Measurements from ENCODE around the gene GPC6.
A peak's percentile ranks its signal among the peaks of the same experiment; 100 is the strongest.

Gene GPC6

DNA sequence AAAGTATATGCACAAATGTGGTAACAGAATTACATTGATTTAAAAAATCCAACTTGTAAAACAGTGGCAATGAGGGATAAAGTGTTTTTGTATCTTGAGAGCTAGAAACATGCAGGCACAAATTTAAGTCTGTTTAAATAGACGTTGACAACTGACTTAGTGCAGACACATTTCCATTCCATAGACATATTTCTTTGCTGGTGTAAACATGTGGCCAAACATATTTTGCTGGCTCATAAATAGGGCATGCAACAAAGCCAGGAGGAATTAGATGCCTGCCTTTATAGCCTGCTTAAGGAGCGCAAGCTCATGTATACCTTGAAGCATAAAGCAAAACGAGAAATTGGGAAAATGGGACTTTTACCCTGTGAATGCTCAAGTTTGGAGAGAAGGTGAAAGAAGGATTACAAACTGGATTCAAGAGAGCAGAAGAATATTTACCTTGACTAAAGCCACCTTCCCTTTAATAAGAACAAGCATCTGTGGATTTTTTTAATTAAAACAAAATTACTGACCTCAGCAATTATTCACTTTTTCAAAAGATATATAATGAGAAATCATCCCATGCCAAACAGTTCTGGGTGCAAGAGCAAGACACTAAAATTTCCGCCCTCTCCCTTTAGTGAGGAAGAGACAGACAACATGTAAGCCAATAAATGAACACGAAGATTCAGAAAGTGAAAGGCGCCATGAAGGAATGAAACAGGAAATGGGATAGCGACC is 1181.9 kb downstream of the GPC6 start:
- DNase-seq: no peak

DNA sequence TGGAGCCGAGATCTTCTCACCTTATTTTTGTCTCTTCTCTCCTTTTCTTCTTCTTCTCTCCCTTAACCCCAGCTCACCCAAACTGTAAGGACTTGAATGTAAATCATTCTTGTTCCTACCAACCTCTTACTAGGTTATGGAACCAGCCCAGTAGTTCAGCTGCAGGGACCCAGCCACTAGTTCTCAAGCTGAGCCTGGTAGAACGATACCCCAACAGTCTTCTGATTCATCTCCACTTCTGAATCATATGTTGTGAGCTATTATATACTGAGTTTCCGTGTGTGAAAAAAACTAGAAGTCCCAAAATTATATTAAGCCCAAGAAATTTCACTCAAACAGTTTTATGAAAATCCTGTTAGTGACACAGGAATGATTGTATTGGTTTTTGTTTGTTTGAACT is 1185.1 kb downstream of the GPC6 start:
- peak in 1 of 2 donors; percentile 9 for DNase-seq

DNA sequence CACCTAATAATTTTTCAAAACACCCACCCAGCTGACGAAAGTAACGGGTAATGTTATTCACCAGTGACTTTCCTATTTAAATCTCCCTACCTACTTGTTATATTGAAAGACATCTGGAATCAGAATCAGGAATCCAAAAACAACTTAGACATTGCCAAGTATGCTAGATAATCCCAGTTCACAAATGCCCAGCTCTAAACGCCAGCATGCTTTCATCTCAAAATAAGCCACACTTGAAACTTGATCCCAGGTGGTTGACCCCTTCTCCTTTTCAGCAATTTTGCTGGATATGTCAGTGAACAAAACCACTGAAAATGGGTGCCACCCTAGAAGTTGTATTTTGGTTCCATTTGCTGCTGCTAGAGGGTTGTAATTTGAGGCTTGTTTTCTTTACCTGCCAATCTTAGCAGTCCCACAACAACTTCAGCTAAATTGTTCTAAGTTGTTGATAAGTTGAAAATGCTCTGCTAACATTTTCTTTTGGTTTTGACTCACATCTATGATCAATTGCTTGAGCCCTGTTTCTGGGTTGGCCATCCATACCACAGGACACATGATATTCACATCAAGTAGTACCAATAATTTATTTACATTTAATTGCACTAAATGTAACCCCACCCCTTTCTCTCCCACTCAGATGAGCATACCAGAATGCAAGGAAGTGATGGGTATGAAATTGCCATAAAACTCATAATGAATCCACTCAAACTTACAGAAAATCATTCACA is 1186.4 kb downstream of the GPC6 start:
- no peak for DNase-seq

DNA sequence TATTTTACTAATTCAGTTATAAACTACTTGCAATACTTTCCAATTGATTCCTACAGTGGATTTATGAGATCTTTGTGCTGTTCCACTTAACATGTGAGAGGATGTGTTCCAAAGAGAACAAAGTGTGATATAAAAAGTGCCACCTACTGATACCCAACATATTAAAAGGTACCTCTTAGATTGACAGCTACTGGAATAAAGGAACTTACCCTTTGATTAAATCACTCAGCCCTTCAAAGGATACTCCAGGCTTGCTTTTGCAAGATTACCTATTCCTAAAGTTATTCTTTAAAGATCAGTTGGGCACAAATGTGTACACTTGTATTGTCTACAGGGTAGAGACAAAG is 1187.0 kb downstream of the GPC6 start:
- DNase-seq: no peak

DNA sequence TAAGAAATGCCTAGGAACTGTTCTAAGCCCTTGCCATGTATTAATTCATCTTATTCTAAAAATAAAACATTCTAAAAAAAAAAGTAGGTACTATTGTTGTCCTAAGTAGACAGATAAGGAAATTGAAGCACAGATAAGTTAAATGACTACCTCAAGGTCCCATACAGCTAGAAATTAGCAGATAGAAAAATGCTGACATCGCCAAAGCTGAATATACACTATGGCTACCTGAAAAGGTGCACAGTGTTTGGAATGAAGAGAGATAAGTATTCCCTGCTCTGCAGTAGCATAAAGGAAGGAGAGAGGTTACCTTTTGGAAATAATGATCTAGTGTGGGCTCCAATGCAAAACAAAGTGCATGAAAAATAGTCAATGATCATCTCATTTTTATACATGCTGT is 1187.5 kb downstream of the GPC6 start:
- DNase-seq: no peak

DNA sequence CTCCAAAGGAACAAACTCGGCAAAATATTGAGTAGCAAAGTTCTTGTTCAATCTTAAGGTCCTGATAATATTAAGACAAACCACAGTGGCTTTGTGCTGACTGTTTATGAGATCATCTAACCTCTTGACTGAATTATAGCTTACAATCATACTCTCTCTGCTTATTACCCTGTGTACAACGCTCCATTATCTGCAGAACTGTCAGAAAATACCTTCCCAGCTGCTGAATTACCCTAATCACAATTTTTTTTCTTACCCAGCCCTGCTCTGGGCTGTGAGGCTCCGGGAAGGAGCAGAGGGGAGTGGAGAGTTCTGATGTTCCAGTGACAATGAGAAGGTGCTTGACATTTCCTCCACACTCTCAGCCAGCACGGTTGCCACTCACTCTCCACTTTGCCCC is 1188.1 kb downstream of the GPC6 start:
- DNase-seq: no peak

DNA sequence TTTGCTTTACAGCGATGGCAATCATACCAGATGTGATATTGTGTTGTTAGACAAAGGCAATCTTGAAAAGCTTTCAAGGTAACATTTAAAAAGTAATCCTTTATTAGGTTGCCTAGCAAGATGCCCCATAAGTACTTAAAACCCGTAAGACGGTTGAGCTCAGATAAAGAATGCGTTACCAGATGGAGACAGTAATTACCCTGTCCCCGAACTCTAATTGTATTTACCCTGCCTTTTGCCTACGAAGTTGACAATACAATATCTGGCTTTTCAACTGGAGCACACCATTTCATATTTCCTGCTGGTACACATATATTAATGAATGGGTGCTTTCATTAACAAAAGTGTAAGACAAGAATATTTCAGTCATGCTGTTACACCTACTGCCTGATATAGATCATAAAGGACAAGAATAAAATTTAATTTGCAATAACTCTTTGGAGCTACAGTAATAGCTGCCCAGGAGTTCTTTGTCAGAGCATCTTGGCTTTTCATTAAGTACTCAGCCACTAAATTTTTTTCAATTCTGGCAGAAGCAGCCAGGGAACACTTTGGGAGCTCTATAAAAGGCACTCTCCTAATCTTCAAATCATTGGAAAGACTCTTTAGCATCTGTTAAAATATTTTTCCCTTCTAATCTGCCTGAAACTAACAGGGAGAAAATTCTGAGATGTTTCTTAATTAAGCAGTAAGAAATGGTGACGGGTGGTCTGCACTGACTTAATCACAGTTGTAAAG is 1189.1 kb downstream of the GPC6 start:
- DNase-seq: no peak

DNA sequence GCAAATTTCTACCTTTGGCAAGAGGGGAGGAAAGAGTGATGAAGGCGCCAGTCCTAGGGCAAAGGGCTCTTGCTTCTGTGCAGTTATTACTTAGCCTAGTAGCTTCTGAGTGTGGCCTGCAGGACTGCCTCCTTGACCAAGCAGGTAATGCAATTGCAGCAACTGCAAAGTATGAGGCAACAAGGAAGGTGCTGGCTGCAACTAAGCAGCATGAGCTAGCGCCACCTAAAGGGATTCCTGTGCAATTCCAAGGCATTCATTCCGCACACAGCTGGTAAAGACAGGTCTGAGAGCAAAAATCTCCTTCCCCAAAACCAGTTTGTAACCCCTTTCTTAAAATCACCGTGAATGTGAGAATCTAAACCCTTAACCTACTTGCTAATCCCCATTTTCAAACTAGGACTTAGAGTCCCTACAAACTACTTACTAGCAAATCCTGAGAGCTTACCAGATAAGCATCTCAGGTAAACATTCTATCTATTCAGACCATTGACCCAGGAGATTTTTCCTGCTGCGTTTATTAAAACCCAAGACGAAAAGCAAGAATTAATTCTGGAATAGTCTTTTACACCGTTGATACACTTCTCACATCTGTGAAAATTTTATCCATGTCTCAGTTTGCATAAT is 1190.0 kb downstream of the GPC6 start:
- DNase-seq: no peak

DNA sequence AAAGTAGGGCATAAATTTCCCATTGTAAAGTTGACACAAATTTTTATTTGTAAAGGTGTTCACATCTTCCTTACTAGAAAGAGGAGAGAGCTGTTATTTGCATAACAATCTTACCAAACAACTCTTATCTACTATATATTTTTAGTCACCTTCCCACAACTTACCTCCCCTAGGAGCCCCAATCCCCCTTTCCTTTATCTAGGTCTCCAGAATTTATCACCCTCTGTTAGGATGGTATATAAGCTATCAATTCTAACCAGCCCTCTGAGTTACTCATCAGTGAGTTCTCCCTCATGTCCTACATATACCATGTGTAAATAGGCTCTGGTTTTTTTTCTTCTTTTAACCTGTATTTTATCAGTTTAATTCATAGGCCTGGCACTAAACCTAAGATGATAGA is 1190.7 kb downstream of the GPC6 start:
- DNase-seq: no peak

DNA sequence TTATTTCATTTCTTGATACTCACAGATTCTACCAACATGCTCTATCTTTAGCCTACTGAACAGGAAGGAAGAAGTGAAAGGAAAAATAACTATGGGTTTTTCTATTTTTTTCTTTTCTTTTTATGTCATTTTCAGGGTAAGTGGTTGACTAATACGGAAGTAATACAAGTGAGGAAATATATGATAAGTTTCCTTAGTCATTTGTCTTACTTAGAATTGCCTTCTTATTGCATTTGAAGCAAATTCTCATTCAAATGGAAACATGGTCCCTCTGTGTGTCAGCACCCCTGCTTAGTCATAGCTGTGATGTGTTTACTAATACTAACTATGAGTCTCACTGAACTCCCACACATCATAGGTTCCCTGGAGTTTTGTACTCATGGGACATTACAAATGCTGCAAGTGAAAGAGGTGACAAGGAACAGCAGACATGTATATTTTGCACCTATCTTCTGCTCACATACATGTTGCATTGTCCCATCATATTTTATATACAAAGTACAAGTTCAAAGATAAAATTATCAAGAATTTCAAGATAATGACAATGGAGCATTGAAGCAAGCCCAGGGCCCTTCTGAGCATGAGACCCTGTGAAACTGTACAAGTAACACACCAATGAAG is 1192.8 kb downstream of the GPC6 start:
- peak; percentile 22 to 47 for DNase-seq

DNA sequence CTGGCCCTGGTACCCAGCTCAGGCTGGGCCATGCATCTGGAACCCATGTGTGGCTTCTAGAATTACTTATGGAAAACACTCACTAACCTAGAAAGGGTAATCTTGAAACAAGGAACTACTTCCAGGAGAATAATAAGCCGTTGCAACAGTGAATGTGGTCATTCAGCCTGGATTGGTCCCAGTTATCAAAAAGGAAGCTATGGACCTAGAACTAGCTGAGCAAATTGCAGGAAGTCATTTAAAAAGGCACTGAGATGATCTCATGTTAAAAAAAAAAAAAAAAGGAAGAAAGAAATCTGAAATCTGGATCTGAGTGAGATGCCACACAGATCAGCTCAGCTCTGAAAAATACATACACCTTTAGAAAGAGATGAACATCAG is 1193.3 kb downstream of the GPC6 start:
- DNase-seq: no peak

DNA sequence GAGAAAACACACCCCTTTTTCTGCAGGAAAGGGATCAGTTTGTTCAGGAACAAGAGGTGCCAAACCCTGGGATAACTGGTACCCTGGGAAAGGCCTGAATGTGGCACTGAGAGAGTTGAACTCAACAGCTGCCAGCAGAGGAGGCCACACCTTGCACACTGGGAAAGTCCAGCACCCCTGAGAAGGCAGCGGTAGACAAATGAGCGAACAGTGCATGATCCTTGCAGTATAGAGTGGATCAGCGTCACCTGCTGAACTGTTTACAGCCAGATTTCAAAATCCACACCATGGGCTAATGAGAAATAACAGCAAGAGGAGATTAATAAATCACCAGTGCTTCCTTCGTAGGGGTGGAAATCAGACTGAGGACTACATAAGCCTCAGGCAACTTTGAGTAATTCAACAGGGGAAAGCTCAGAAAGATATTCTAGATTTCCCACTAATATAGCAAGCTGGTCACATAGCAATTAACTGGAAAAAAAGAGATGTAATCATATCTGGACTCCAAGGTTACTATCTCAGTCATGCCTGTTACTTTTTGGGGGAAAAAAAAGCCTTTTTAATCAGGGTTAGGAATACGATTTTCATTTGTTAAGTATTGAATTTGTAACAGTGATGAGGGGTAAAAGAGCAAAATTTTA is 1200.8 kb downstream of the GPC6 start:
- DNase-seq: no peak

DNA sequence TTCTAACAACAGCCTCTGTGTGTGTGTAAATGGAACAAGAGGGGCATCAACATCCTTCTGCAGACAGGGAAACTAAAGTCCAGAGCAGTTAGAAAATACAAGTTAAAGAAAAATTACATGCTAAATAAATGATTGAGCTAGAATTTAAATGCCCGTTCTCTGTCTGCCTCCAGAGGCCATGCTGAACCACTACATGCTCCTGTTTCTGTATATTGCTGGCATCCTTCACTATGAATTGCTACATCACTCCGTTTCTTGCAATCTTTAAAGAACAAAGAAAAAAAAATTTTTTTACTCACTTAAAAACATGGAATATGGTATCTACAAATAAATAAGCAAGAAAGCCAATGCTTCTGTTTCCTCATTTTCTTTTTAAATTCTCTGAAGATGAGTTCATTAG is 1205.0 kb downstream of the GPC6 start:
- no peak for DNase-seq

DNA sequence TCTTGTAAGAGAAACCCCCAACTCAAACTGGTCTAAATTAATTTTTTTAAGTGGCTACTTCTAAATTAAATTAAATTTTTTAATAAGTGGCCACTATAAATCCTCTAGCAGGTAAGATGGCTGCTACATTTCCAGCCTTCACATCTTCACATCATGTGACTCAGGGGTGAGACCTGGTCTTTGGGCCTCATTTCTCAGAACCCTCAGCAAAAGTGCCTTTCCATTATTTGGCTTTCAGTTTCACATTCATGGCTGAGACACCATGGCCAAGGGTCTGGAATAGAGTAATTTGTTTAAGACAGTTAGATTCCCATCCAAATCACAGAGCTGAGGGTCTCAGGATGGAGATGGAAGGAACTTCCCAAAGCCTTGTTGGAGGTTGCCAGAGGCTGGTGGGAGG is 1205.4 kb downstream of the GPC6 start:
- no peak for DNase-seq

DNA sequence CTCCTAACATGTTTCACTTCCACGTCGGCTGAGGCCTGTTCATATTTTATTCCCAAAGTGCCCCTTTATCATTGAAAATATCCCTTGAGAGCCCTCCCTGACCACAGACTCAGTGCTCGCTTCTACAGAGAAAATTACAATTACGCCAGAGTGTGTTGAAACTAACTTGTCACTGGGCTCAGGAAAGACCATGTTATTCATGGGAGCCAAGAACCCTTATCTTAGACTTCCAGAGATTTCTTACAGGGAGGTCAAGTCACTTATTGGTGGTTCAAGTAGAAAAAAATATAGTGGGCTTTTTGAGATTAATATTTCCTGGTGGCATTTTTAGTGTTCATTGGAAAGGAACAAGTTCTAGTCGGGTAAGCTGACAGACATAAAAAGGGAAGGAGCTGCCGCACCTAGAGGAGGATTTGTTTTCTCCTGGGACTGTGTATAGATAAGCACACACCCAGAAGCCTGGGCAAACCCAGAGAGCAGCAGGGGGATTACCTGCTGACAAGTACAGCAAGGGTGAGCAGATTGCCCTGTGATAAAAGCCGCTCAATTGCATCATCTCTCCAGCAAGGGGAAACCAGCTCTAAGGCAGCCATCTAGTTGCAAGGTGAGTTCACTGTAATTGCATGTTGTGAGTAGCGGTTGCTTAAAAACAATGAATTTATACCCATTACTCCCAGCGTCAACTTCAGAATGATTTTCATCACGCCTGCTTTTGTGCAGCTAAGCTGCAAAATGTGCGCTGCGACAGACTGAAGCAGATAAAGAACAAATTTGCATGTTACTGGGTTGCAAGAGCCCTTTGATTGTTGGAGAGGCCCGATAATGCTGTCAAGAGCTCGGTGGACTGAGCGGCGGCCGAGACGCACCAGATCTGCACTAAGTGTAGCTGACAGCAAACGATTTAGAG is 1206.7 kb downstream of the GPC6 start:
- peak in 1 of 2 donors; percentile 25 for DNase-seq

DNA sequence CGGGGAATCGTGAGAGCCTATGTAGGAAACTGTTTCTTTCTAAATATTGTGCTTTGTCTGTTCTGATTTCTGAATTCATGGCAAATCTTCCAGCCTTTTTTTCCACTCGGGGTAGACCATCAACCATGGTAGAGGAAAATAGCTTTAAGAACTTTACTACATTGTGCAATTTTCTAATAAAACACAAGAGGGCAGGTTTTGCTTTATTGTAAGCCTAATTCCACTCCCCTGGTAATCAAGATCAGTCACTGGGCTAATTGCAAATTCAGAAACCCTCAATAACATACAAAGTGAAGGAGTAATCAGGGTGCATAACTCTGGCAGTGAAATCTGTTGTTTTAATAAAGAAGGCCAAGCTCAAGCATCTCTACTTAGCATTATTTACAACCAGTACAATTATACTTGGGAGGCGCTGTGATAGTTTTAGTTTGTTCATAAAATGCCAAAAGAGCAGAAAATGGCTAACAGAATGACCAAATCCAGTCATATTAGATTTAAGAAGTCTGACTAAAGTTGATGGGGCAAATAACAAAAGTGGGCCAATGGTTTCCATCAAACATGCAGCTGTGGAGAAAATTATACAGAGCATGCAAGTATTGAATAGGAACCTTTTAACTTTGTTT is 1209.1 kb downstream of the GPC6 start:
- DNase-seq: no peak

DNA sequence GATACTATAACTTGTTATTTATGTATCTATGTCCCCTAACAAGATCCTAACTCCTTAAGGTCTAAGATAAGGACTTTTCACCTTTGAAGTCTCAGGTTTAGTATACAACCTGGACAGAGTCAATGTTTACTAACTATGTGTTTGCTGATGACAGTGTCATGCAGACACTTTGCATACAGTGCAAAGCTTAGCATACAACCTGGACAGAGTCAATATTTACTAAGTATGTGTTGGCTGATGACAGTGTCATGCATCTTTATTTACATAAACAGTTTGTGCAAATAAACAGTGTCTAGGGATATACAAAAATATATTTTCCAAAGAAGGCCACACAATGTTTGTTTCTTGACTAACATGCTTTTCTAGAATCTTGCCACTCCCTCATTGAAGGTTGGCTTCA is 1218.2 kb downstream of the GPC6 start:
- DNase-seq: no peak

DNA sequence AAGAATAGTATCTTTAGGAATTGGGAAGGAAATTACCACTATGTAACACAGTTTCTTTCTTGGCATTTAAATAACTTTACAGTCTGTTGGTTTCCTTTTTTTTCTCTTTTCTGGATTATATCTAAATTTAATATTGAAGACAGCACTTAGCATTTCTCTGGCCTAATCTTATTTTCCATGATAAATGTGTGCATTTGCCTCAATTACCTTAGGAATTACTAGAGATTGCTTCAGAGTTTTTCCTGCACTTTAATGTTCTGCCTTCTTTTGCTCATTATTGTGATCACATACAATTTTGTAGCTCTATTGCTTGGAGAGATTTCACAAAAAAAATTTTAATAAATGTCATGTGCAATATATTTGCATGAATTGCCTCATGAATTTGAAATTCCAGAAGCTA is 1227.7 kb downstream of the GPC6 start:
- DNase-seq: no peak

DNA sequence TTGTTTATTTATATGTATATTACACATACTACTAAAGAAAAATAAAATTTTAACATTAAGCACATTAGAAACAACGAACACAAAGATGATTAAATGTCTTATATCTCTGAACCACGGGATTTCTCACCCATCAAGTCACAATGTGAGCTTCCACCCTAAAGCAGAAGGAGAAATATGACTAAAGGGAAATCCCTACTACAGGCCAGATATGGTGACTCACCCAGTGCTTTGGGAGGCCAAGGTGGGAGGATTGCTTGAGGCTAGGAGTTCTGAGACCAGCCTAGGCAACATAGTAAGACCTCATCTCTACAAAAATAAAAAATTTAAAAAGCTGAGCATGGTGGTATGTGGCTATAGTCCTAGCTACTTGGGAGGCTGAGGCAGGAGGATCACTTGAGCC is 1228.3 kb downstream of the GPC6 start:
- DNase-seq: peak in 1 of 2 donors; percentile 15

DNA sequence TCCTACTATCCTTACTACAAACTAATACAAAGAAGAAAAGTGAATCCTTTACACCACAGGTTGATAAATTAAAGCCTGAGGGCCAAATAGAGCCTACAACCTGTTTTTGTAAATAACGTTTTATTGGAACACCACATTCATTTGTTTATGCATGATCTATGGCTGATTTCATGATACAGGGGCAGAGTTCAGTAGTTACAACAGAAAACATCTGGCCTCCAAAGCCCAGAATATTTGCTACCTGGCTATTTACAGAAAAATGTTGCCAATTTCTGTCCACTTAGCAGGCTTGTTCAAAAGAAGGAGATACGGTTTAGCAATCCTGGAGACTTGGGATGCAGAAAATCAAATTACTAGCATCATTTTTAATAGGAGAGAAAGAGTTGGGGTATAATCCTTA is 1228.8 kb downstream of the GPC6 start:
- DNase-seq: no peak
